PC-9 (cell line): Measurements from ENCODE around the gene CYP1A1.

ENCODE experiments used
- EZH2 ChIP-seq: fragments of 200-600 bp; sonication (generic); IDR thresholded peaks from 2 replicates; pipeline ENCODE4 v1.8.0; 2017; ENCODE audit warnings: antibody characterized with exemption, low read depth
- TF ChIP-seq, protein P1 (sequence below): fragments of 200-600 bp; sonication (generic); conservative IDR thresholded peaks from 2 replicates; pipeline ENCODE4 v1.6.1; 2017; ENCODE audit warnings: mixed run types, antibody characterized with exemption, mild to moderate bottlenecking, moderate library complexity

DNA sequence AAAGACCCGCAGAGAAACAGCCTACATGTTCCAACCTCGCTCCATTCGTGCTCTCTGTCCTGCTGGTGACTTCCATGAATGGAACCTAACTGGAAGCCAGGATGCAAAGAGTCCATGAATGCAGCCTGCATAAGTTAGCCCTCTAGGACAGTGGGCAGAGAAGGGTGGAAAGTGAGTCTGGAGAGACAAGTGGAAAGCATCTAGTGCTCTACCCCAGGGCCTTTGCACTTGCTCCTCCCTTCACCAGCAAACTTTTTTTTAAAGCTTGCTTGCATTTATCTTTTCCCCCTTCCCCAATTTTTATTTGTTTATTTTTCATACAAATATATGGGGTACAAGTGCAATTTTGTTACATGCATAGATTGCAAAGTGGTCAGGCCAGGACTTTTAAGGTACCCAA lies 7.9 kb upstream of the CYP1A1 start:
- TF ChIP-seq EZH2: no peak
- TF ChIP-seq, protein P1, sequence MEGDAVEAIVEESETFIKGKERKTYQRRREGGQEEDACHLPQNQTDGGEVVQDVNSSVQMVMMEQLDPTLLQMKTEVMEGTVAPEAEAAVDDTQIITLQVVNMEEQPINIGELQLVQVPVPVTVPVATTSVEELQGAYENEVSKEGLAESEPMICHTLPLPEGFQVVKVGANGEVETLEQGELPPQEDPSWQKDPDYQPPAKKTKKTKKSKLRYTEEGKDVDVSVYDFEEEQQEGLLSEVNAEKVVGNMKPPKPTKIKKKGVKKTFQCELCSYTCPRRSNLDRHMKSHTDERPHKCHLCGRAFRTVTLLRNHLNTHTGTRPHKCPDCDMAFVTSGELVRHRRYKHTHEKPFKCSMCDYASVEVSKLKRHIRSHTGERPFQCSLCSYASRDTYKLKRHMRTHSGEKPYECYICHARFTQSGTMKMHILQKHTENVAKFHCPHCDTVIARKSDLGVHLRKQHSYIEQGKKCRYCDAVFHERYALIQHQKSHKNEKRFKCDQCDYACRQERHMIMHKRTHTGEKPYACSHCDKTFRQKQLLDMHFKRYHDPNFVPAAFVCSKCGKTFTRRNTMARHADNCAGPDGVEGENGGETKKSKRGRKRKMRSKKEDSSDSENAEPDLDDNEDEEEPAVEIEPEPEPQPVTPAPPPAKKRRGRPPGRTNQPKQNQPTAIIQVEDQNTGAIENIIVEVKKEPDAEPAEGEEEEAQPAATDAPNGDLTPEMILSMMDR: no peak
